ENCODE measurements around the gene TMBIM4. TPM values are rescaled to one million over a fixed set of nuclear protein-coding genes. Genes with fewer than 3 reads are reported as not detected.
A peak's percentile ranks its signal among the peaks of the same experiment; 100 is the strongest.

Gene TMBIM4
- total and polyA plus RNA-seq, 4 donors = 74.4 to 125 (median 91.8) TPM

- Histone ChIP-seq H3K4me1 (ENCODE audit: control insufficient read depth, insufficient read depth, low read length) (no peaks in the 10 kb centered on the region), H3K27ac (ENCODE audit: low read depth, low read length) (no peak overlapping the region), H3K27me3 (ENCODE audit: control insufficient read depth, insufficient read depth, low read length) (no peaks in the 10 kb centered on the region), H3K9me3 (ENCODE audit: control insufficient read depth, insufficient read depth, low read length) (no peaks in the 10 kb centered on the region), H3K36me3 (ENCODE audit: control insufficient read depth, insufficient read depth, low read length) (peaks cover 9% of the 10 kb centered on the region), H3K4me3 (ENCODE audit: low read depth, low read length) (no peak overlapping the region)
- WGBS (ENCODE audit: insufficient coverage) = 80% methylated on average over 1 of the region's 5 CpGs
- no peak for DNase-seq (ENCODE audit: low read depth in 4 of 6, low spot score in 6 of 6)
Measured at GRCh38 chr12:66149702-66150398, 19.9 kb downstream of the TMBIM4 start.

- no peak overlapping the region for H3K27ac ChIP-seq (ENCODE audit: low read depth, low read length)
- H3K27me3 ChIP-seq (ENCODE audit: control insufficient read depth, insufficient read depth, low read length) = no peaks in the 10 kb centered on the region
- peak in 4 of 6 donors; percentile 15 to 83 (median 42) for DNase-seq (ENCODE audit: low read depth in 4 of 6, low spot score in 6 of 6)
- H3K4me1 ChIP-seq (ENCODE audit: control insufficient read depth, insufficient read depth, low read length) = no peaks in the 10 kb centered on the region
- no peak overlapping the region for H3K4me3 ChIP-seq (ENCODE audit: low read depth, low read length)
- H3K9me3 ChIP-seq (ENCODE audit: control insufficient read depth, insufficient read depth, low read length) = peaks cover 9% of the 10 kb centered on the region
- no CpG with 5 or more reads among the region's 7 CpGs for WGBS (ENCODE audit: insufficient coverage)
- H3K36me3 ChIP-seq (ENCODE audit: control insufficient read depth, insufficient read depth, low read length) = peaks cover under 1% of the 10 kb centered on the region
Measured at GRCh38 chr12:66144791-66145754, 24.7 kb downstream of the TMBIM4 start.

- no peaks in the 10 kb centered on the region for H3K27me3 ChIP-seq (ENCODE audit: control insufficient read depth, insufficient read depth, low read length)
- H3K27ac ChIP-seq (ENCODE audit: low read depth, low read length) = no peak overlapping the region
- H3K9me3 ChIP-seq (ENCODE audit: control insufficient read depth, insufficient read depth, low read length) = peaks cover 9% of the 10 kb centered on the region
- no peaks in the 10 kb centered on the region for H3K4me1 ChIP-seq (ENCODE audit: control insufficient read depth, insufficient read depth, low read length)
- no peak overlapping the region for H3K4me3 ChIP-seq (ENCODE audit: low read depth, low read length)
- WGBS (ENCODE audit: insufficient coverage) = no CpG with 5 or more reads among the region's 1 CpG
- no peaks in the 10 kb centered on the region for H3K36me3 ChIP-seq (ENCODE audit: control insufficient read depth, insufficient read depth, low read length)
- DNase-seq (ENCODE audit: low read depth in 4 of 6, low spot score in 6 of 6) = no peak
Measured at GRCh38 chr12:66143868-66144267, 25.9 kb downstream of the TMBIM4 start.

- Histone ChIP-seq H3K36me3 (ENCODE audit: control insufficient read depth, insufficient read depth, low read length) (no peaks in the 10 kb centered on the region), H3K27me3 (ENCODE audit: control insufficient read depth, insufficient read depth, low read length) (no peaks in the 10 kb centered on the region), H3K27ac (ENCODE audit: low read depth, low read length) (no peak overlapping the region), H3K4me1 (ENCODE audit: control insufficient read depth, insufficient read depth, low read length) (no peaks in the 10 kb centered on the region), H3K9me3 (ENCODE audit: control insufficient read depth, insufficient read depth, low read length) (peaks cover 9% of the 10 kb centered on the region), H3K4me3 (ENCODE audit: low read depth, low read length) (no peak overlapping the region)
- DNase-seq (ENCODE audit: low read depth in 4 of 6, low spot score in 6 of 6) = no peak
Measured at GRCh38 chr12:66142826-66143225, 27.0 kb downstream of the TMBIM4 start.

GRCh38 chr12:66141299-66141698 is 28.5 kb downstream of the TMBIM4 start:
- H3K36me3 ChIP-seq (ENCODE audit: control insufficient read depth, insufficient read depth, low read length) = peaks cover 2% of the 10 kb centered on the region
- no peak overlapping the region for H3K4me3 ChIP-seq (ENCODE audit: low read depth, low read length)
- H3K9me3 ChIP-seq (ENCODE audit: control insufficient read depth, insufficient read depth, low read length) = peaks cover 9% of the 10 kb centered on the region
- H3K27ac ChIP-seq (ENCODE audit: low read depth, low read length) = no peak overlapping the region
- DNase-seq (ENCODE audit: low read depth in 4 of 6, low spot score in 6 of 6) = no peak
- no peaks in the 10 kb centered on the region for H3K27me3 ChIP-seq (ENCODE audit: control insufficient read depth, insufficient read depth, low read length)
- WGBS (ENCODE audit: insufficient coverage) = no CpG with 5 or more reads among the region's 2 CpGs
- H3K4me1 ChIP-seq (ENCODE audit: control insufficient read depth, insufficient read depth, low read length) = no peaks in the 10 kb centered on the region

- no peak for DNase-seq (ENCODE audit: low read depth in 4 of 6, low spot score in 6 of 6)
- Histone ChIP-seq H3K36me3 (ENCODE audit: control insufficient read depth, insufficient read depth, low read length) (peaks cover 2% of the 10 kb centered on the region), H3K27ac (ENCODE audit: low read depth, low read length) (no peak overlapping the region), H3K9me3 (ENCODE audit: control insufficient read depth, insufficient read depth, low read length) (peaks cover 9% of the 10 kb centered on the region), H3K4me1 (ENCODE audit: control insufficient read depth, insufficient read depth, low read length) (no peaks in the 10 kb centered on the region), H3K4me3 (ENCODE audit: low read depth, low read length) (no peak overlapping the region), H3K27me3 (ENCODE audit: control insufficient read depth, insufficient read depth, low read length) (no peaks in the 10 kb centered on the region)
Measured at GRCh38 chr12:66140731-66141130, 29.1 kb downstream of the TMBIM4 start.

GRCh38 chr12:66139328-66139727 is 30.5 kb downstream of the TMBIM4 start:
- H3K4me3 ChIP-seq (ENCODE audit: low read depth, low read length) = no peak overlapping the region
- H3K36me3 ChIP-seq (ENCODE audit: control insufficient read depth, insufficient read depth, low read length) = peaks cover 2% of the 10 kb centered on the region
- no peaks in the 10 kb centered on the region for H3K27me3 ChIP-seq (ENCODE audit: control insufficient read depth, insufficient read depth, low read length)
- 100% methylated on average over 2 of the region's 2 CpGs for WGBS (ENCODE audit: insufficient coverage)
- peaks cover 9% of the 10 kb centered on the region for H3K9me3 ChIP-seq (ENCODE audit: control insufficient read depth, insufficient read depth, low read length)
- no peaks in the 10 kb centered on the region for H3K4me1 ChIP-seq (ENCODE audit: control insufficient read depth, insufficient read depth, low read length)
- DNase-seq (ENCODE audit: low read depth in 4 of 6, low spot score in 6 of 6) = no peak
- H3K27ac ChIP-seq (ENCODE audit: low read depth, low read length) = no peak overlapping the region

GRCh38 chr12:66137937-66138336 is 31.9 kb downstream of the TMBIM4 start:
- WGBS (ENCODE audit: insufficient coverage) = no CpG with 5 or more reads among the region's 3 CpGs

GRCh38 chr12:66132408-66132807 is 37.4 kb downstream of the TMBIM4 start:
- no peak for DNase-seq (ENCODE audit: low read depth in 4 of 6, low spot score in 6 of 6)
- Histone ChIP-seq H3K4me3 (ENCODE audit: low read depth, low read length) (no peak overlapping the region), H3K27me3 (ENCODE audit: control insufficient read depth, insufficient read depth, low read length) (no peaks in the 10 kb centered on the region), H3K9me3 (ENCODE audit: control insufficient read depth, insufficient read depth, low read length) (no peaks in the 10 kb centered on the region), H3K27ac (ENCODE audit: low read depth, low read length) (no peak overlapping the region), H3K4me1 (ENCODE audit: control insufficient read depth, insufficient read depth, low read length) (peaks cover 4% of the 10 kb centered on the region), H3K36me3 (ENCODE audit: control insufficient read depth, insufficient read depth, low read length) (peaks cover 2% of the 10 kb centered on the region)

More at GRCh38 chr12:66137937-66138336, 31.9 kb downstream of the TMBIM4 start:
- Histone ChIP-seq H3K36me3 (ENCODE audit: control insufficient read depth, insufficient read depth, low read length) (peaks cover 2% of the 10 kb centered on the region), H3K9me3 (ENCODE audit: control insufficient read depth, insufficient read depth, low read length) (peaks cover 9% of the 10 kb centered on the region), H3K4me3 (ENCODE audit: low read depth, low read length) (no peak overlapping the region), H3K27ac (ENCODE audit: low read depth, low read length) (no peak overlapping the region), H3K4me1 (ENCODE audit: control insufficient read depth, insufficient read depth, low read length) (no peaks in the 10 kb centered on the region), H3K27me3 (ENCODE audit: control insufficient read depth, insufficient read depth, low read length) (no peaks in the 10 kb centered on the region)
- no peak for DNase-seq (ENCODE audit: low read depth in 4 of 6, low spot score in 6 of 6)
